ENCODE results near the gene LRRC43.

GRCh38 chr12:122167356-122167925, 15.5 kb upstream of the LRRC43 start:
- TF ChIP-seq, protein P1, sequence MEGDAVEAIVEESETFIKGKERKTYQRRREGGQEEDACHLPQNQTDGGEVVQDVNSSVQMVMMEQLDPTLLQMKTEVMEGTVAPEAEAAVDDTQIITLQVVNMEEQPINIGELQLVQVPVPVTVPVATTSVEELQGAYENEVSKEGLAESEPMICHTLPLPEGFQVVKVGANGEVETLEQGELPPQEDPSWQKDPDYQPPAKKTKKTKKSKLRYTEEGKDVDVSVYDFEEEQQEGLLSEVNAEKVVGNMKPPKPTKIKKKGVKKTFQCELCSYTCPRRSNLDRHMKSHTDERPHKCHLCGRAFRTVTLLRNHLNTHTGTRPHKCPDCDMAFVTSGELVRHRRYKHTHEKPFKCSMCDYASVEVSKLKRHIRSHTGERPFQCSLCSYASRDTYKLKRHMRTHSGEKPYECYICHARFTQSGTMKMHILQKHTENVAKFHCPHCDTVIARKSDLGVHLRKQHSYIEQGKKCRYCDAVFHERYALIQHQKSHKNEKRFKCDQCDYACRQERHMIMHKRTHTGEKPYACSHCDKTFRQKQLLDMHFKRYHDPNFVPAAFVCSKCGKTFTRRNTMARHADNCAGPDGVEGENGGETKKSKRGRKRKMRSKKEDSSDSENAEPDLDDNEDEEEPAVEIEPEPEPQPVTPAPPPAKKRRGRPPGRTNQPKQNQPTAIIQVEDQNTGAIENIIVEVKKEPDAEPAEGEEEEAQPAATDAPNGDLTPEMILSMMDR (IDR thresholded peaks at IDR 0.05), result no peak
- no peak for TF ChIP-seq EP300 (IDR thresholded peaks at IDR 0.05)
- no peak for TF ChIP-seq POLR2A (IDR thresholded peaks at IDR 0.05)
